GM23248 (cell line): ENCODE measurements around the gene DYSF. TPM values are rescaled to one million over a fixed set of nuclear protein-coding genes. Genes with fewer than 3 reads are reported as not detected.
"Not testable (repeated sequence)": the region's sequence is repeated elsewhere in the genome, so short reads cannot be mapped to it uniquely, and the experiment has no call there.

Source experiments
- DNase-seq: peaks from one replicate; pipeline ENCODE4 v3.0.0-alpha.2; 2015
- H2AFZ ChIP-seq: fragments of 200-600 bp; sonication (generic); 2 replicates; pipeline ENCODE4 v1.6.1; 2016; ENCODE audit warnings: antibody characterized with exemption
- H3F3A ChIP-seq: fragments of 200-600 bp; sonication (generic); 2 replicates; pipeline ENCODE4 v1.6.1; 2016; ENCODE audit warnings: mild to moderate bottlenecking, antibody characterized with exemption, mixed run types; ENCODE audit not compliant: insufficient read depth
- H3K27ac ChIP-seq: fragments of 200-600 bp; sonication (generic); 2 replicates; pipeline ENCODE4 v1.5.1; 2016; ENCODE audit warnings: mild to moderate bottlenecking
- H3K27me3 ChIP-seq: fragments of 200-600 bp; sonication (generic); replicated peaks from 2 replicates; pipeline ENCODE4 v1.6.1; 2016; ENCODE audit warnings: mild to moderate bottlenecking; ENCODE audit not compliant: insufficient read depth
- H3K36me3 ChIP-seq: fragments of 200-600 bp; sonication (generic); 2 replicates; pipeline ENCODE4 v1.6.1; 2016; ENCODE audit warnings: low read depth, mild to moderate bottlenecking
- H3K4me1 ChIP-seq: fragments of 200-600 bp; sonication (generic); 2 replicates; pipeline ENCODE4 v1.6.1; 2016; ENCODE audit warnings: mild to moderate bottlenecking; ENCODE audit not compliant: insufficient read depth
- H3K4me2 ChIP-seq: fragments of 200-600 bp; sonication (generic); one replicate; pipeline ENCODE4 v1.6.1; 2016; ENCODE audit warnings: mild to moderate bottlenecking; ENCODE audit not compliant: unreplicated experiment
- H3K4me3 ChIP-seq: fragments of 200-600 bp; sonication (generic); 2 replicates; pipeline ENCODE4 v1.5.1; 2016; ENCODE audit warnings: mild to moderate bottlenecking
- H3K79me2 ChIP-seq: fragments of 200-600 bp; sonication (generic); 2 replicates; pipeline ENCODE4 v1.6.1; 2016; ENCODE audit warnings: mild to moderate bottlenecking; ENCODE audit not compliant: insufficient read depth
- H3K9ac ChIP-seq: fragments of 200-600 bp; sonication (generic); 2 replicates; pipeline ENCODE4 v1.6.1; 2016; ENCODE audit warnings: mild to moderate bottlenecking
- H3K9me2 ChIP-seq: fragments of 200-600 bp; sonication (generic); 2 replicates; pipeline ENCODE4 v1.6.1; 2016; ENCODE audit warnings: mixed run types, mild to moderate bottlenecking, moderate library complexity; ENCODE audit not compliant: insufficient read depth
- H3K9me3 ChIP-seq: fragments of 200-600 bp; sonication (generic); one replicate; pipeline ENCODE4 v1.6.1; 2017; ENCODE audit warnings: low read depth
- H4K20me1 ChIP-seq: fragments of 200-600 bp; sonication (generic); 2 replicates; pipeline ENCODE4 v1.6.0; 2016; ENCODE audit not compliant: insufficient read depth
- EZH2 ChIP-seq: fragments of 200-600 bp; sonication (generic); IDR thresholded peaks from 2 replicates; pipeline ENCODE4 v1.6.1; 2018; ENCODE audit warnings: antibody characterized with exemption, mild to moderate bottlenecking; ENCODE audit not compliant: insufficient read depth, poor library complexity, severe bottlenecking
- EZH2phosphoT487 ChIP-seq: fragments of 200-600 bp; sonication (generic); IDR thresholded peaks from 2 replicates; pipeline ENCODE4 v1.6.1; 2018; ENCODE audit warnings: antibody characterized with exemption, moderate library complexity, mild to moderate bottlenecking, low read depth; ENCODE audit not compliant: insufficient read depth
- WGBS, 2 experiments: methylation state at CpG; one replicate each; pipeline ENCODE4 v1.1.6; 2015 to 2017; ENCODE audit warnings: low lambda C conversion rate in 2 of 2, low coverage in 1 of 2; ENCODE audit errors: missing lambda C conversion rate in 2 of 2; 5-methylcytosine and 5-hydroxymethylcytosine counted together
- in situ Hi-C: fragments of 300-500 bp; cut with MboI; formaldehyde crosslinking; loops from 2 replicates; pipeline ENCODE4 v1.15.0; 2020
- polyA plus RNA-seq: library from polyadenylated mRNA; unstranded; fragments of >200 nt; fragmentation: Nextera tagmentation; extraction: Ambion mirVana; gene quantifications from 2 replicates; pipeline ENCODE4 v1.2.1, GENCODE V29; 2016
- total RNA-seq: library from RNA; depleted of rRNA; stranded (reverse); fragments of >200 nt; shearing (Covaris generic); gene quantifications from 2 replicates; pipeline ENCODE4 v1.2.3, GENCODE V29; 2014

The DYSF gene
- total and polyA plus RNA-seq, 2 experiments from 2014 or later: 0.25 to 0.54 TPM

- H3K79me2 ChIP-seq: peaks cover 15% of the 10 kb centered on the region
- H3K9ac ChIP-seq: no peak overlapping the region
- H3K9me2 ChIP-seq: no peaks in the 10 kb centered on the region
- peaks cover 62% of the 10 kb centered on the region for H3K36me3 ChIP-seq
- no peaks in the 10 kb centered on the region for H3K9me3 ChIP-seq
- no peaks in the 10 kb centered on the region for H4K20me1 ChIP-seq
- H2AFZ ChIP-seq: no peak overlapping the region
- no peak overlapping the region for H3K4me2 ChIP-seq
- no peaks in the 10 kb centered on the region; the same call in 1 of the 2 replicates for H3F3A ChIP-seq
- in situ Hi-C loops: no loop called here
- H3K27ac ChIP-seq: no peak overlapping the region
- no peak for DNase-seq
- no peaks in the 10 kb centered on the region for H3K27me3 ChIP-seq
- H3K4me3 ChIP-seq: no peak overlapping the region
- 74% methylated on average over 3 of the region's 3 CpGs for WGBS, 2 experiments
- no peaks in the 10 kb centered on the region for H3K4me1 ChIP-seq
- TF ChIP-seq EZH2: no peak
- no peak for TF ChIP-seq EZH2phosphoT487
Measured at GRCh38 chr2:71423817-71424420, 29.4 kb upstream of the DYSF start.

GRCh38 chr2:71426721-71427120 lies 26.6 kb upstream of the DYSF start:
- Histone ChIP-seq H3K27me3 (no peaks in the 10 kb centered on the region), H3K4me2 (no peak overlapping the region), H3K79me2 (peaks cover 8% of the 10 kb centered on the region; the same call in 1 of the 2 replicates), H2AFZ (no peak overlapping the region), H3F3A (no peaks in the 10 kb centered on the region), H3K4me3 (no peak overlapping the region), H3K9me2 (no peaks in the 10 kb centered on the region), H3K9me3 (no peaks in the 10 kb centered on the region), H3K4me1 (no peaks in the 10 kb centered on the region), H3K27ac (no peak overlapping the region), H3K36me3 (peaks cover 73% of the 10 kb centered on the region), H4K20me1 (no peaks in the 10 kb centered on the region), H3K9ac (no peak overlapping the region)
- TF ChIP-seq EZH2 (no peak), EZH2phosphoT487 (no peak)
- no peak for DNase-seq
- 97 to 100% methylated on average over 2 of the region's 2 CpGs for WGBS, 2 experiments
- in situ Hi-C loops: no loop called here

GRCh38 chr2:71428472-71429383 lies 24.6 kb upstream of the DYSF start:
- H3K79me2 ChIP-seq: peaks cover 8% of the 10 kb centered on the region; the same call in 1 of the 2 replicates
- H3K27me3 ChIP-seq: no peaks in the 10 kb centered on the region
- peaks cover 78% of the 10 kb centered on the region for H3K36me3 ChIP-seq
- in situ Hi-C loops: no loop called here
- no peaks in the 10 kb centered on the region for H4K20me1 ChIP-seq
- H3K9ac ChIP-seq: no peak overlapping the region
- DNase-seq: no peak
- WGBS, 2 experiments: 96% methylated on average over 3 of the region's 3 CpGs
- H3K9me3 ChIP-seq: no peaks in the 10 kb centered on the region
- no peak overlapping the region for H3K27ac ChIP-seq
- H3K4me2 ChIP-seq: no peak overlapping the region
- H2AFZ ChIP-seq: no peak overlapping the region
- H3K4me3 ChIP-seq: no peak overlapping the region
- H3F3A ChIP-seq: peaks cover 7% of the 10 kb centered on the region; the same call in 1 of the 2 replicates
- H3K9me2 ChIP-seq: no peaks in the 10 kb centered on the region
- TF ChIP-seq EZH2phosphoT487 (no peak), EZH2 (no peak)
- H3K4me1 ChIP-seq: no peaks in the 10 kb centered on the region

GRCh38 chr2:71445142-71445541 lies 8.2 kb upstream of the DYSF start:
- in situ Hi-C loops, H4K20me1 ChIP-seq, H3F3A ChIP-seq, H3K27ac ChIP-seq, H3K4me3 ChIP-seq, H3K79me2 ChIP-seq, H3K9ac ChIP-seq, H3K9me2 ChIP-seq, DNase-seq, H3K4me1 ChIP-seq, H2AFZ ChIP-seq, H3K9me3 ChIP-seq, H3K4me2 ChIP-seq, H3K36me3 ChIP-seq, H3K27me3 ChIP-seq: not testable (repeated sequence)
- 77 to 82% methylated on average over 5 of the region's 5 CpGs for WGBS, 2 experiments
